SK-N-SH (cell line): Measurements from ENCODE around the gene RREB1. TPM values are rescaled to one million over a fixed set of nuclear protein-coding genes. Genes with fewer than 3 reads are reported as not detected.

ENCODE experiments used
- CTCF ChIA-PET: fragments of 300-600, 350-600 bp; formaldehyde crosslinking; extraction: SDS; loops from one replicate; lab custom pipeline; 2021; lab: Yijun Ruan, JAX
- POLR2A ChIA-PET: fragments of 350-600 bp; sonication (Branson Sonifier 250); formaldehyde crosslinking; extraction: SDS; loops from one replicate; lab custom pipeline; 2020; ENCODE audit warnings: antibody characterized with exemption, inconsistent platforms; lab: Yijun Ruan, JAX
- DNase-seq: peaks from one replicate; pipeline ENCODE4 v3.0.0; 2012
- H2AFZ ChIP-seq: fragments of 200-600 bp; sonication (generic); 2 replicates; pipeline ENCODE4 v1.8.1; 2016; ENCODE audit warnings: antibody characterized with exemption, mild to moderate bottlenecking, low read depth
- H3F3A ChIP-seq: fragments of 200-600 bp; sonication (generic); replicated peaks from 2 replicates; pipeline ENCODE3; 2016; ENCODE audit warnings: antibody characterized with exemption, mild to moderate bottlenecking; ENCODE audit not compliant: insufficient read depth
- H3K27ac ChIP-seq, 2 experiments: fragments of 200-500 bp in 1 of 2; fragments of 200-600 bp in 1 of 2; sonication (Bioruptor generic) in 1 of 2; sonication (generic), shearing (Covaris generic) in 1 of 2; 2 replicates each; pipeline versions ENCODE4 v1.5.1 to v1.6.1; 2014 to 2016; ENCODE audit warnings: low read depth in 2 of 2, inconsistent platforms in 1 of 2, low read length in 1 of 2, mild to moderate bottlenecking in 1 of 2, mixed read lengths in 1 of 2
- H3K27me3 ChIP-seq: fragments of 200-600 bp; sonication (generic), shearing (Covaris generic); 2 replicates; pipeline ENCODE4 v1.6.1; 2016; ENCODE audit warnings: mixed run types; ENCODE audit not compliant: insufficient read depth
- H3K36me3 ChIP-seq, 2 experiments: fragments of 200-500 bp in 1 of 2; fragments of 200-600 bp in 1 of 2; sonication (Bioruptor generic) in 1 of 2; sonication (generic) in 1 of 2; replicated peaks in 1 of 2; 2 replicates each; pipeline versions ENCODE3 to v1.5.1; 2014 to 2016; ENCODE audit warnings: low read length in 1 of 2, mild to moderate bottlenecking in 1 of 2; ENCODE audit not compliant: insufficient read depth in 2 of 2, control insufficient read depth in 1 of 2
- H3K4me1 ChIP-seq, 2 experiments: fragments of 200-500 bp in 1 of 2; fragments of 200-600 bp in 1 of 2; sonication (Bioruptor generic) in 1 of 2; sonication (generic), shearing (Covaris generic) in 1 of 2; 2 replicates each; pipeline versions ENCODE4 v1.5.1 to v1.6.1; 2014 to 2016; ENCODE audit warnings: low read depth in 1 of 2, low read length in 1 of 2, mixed run types in 1 of 2; ENCODE audit not compliant: insufficient read depth in 2 of 2, control insufficient read depth in 1 of 2
- H3K4me2 ChIP-seq: fragments of 200-600 bp; sonication (generic), shearing (Covaris generic); 2 replicates; pipeline ENCODE4 v1.6.1; 2017; ENCODE audit warnings: mixed run types
- H3K4me3 ChIP-seq, 2 experiments: fragments of 200-500 bp in 1 of 2; fragments of 200-600 bp in 1 of 2; sonication (Bioruptor generic) in 1 of 2; sonication (generic), shearing (Covaris generic) in 1 of 2; 2 replicates each; pipeline versions ENCODE4 v1.5.1 to v1.8.1; 2014 to 2016; ENCODE audit warnings: low read depth in 2 of 2, inconsistent platforms in 1 of 2, low read length in 1 of 2, mild to moderate bottlenecking in 1 of 2, mixed read lengths in 1 of 2, moderate library complexity in 1 of 2
- H3K79me2 ChIP-seq: fragments of 200-600 bp; sonication (generic); 2 replicates; pipeline ENCODE4 v1.8.1; 2017; ENCODE audit warnings: mild to moderate bottlenecking; ENCODE audit not compliant: insufficient read depth
- H3K9ac ChIP-seq: fragments of 200-600 bp; sonication (generic); 2 replicates; pipeline ENCODE4 v1.6.1; 2017; ENCODE audit warnings: mixed run types
- H3K9me2 ChIP-seq: fragments of 200-600 bp; sonication (generic); 2 replicates; pipeline ENCODE4 v1.6.1; 2017; ENCODE audit warnings: mixed run types
- H3K9me3 ChIP-seq: fragments of 200-600 bp; sonication (generic); 2 replicates; pipeline ENCODE4 v1.6.1; 2017; ENCODE audit warnings: mixed run types, mild to moderate bottlenecking, moderate library complexity
- H4K20me1 ChIP-seq: fragments of 200-600 bp; sonication (generic); 2 replicates; pipeline ENCODE4 v1.6.1; 2017; ENCODE audit warnings: mild to moderate bottlenecking, mixed run types; ENCODE audit not compliant: insufficient read depth
- CHD2 ChIP-seq: fragments of 150-350 bp; IDR thresholded peaks from 2 replicates; pipeline ENCODE4 v1.6.1; 2018; ENCODE audit warnings: low read length; ENCODE audit not compliant: partially characterized antibody
- ELF1 ChIP-seq: IDR thresholded peaks from 2 replicates; pipeline ENCODE4 v1.4.0; 2012
- EZH2phosphoT487 ChIP-seq: fragments of 200-600 bp; sonication (generic); IDR thresholded peaks from 2 replicates; pipeline ENCODE4 v1.6.1; 2017; ENCODE audit warnings: low read depth, mixed run types, mild to moderate bottlenecking, antibody characterized with exemption, moderate library complexity, borderline replicate concordance
- FOSL2 ChIP-seq: IDR thresholded peaks from 2 replicates; pipeline ENCODE4 v1.4.0; 2012; ENCODE audit warnings: low read depth, mild to moderate bottlenecking, moderate library complexity, borderline replicate concordance
- GABPA ChIP-seq: IDR thresholded peaks from 2 replicates; pipeline ENCODE4 v1.4.0; 2012; ENCODE audit warnings: low read depth, mild to moderate bottlenecking
- MEF2A ChIP-seq: IDR thresholded peaks from 2 replicates; pipeline ENCODE4 v1.4.0; 2012; ENCODE audit warnings: low read depth, borderline replicate concordance
- NRF1 ChIP-seq: IDR thresholded peaks from 2 replicates; pipeline ENCODE4 v1.6.1; 2012; ENCODE audit warnings: low read depth, mild to moderate bottlenecking, low read length
- POLR2AphosphoS5 ChIP-seq: IDR thresholded peaks from 2 replicates; pipeline ENCODE4 v1.6.1; 2012; ENCODE audit warnings: low read depth, low read length
- RFX5 ChIP-seq: IDR thresholded peaks from 2 replicates; pipeline ENCODE4 v1.6.1; 2012; ENCODE audit warnings: mild to moderate bottlenecking, improper control_type of control experiment, low read length
- SMC3 ChIP-seq: IDR thresholded peaks from 2 replicates; pipeline ENCODE4 v1.6.1; 2012; ENCODE audit warnings: low read depth, low read length, improper control_type of control experiment
- TCF12 ChIP-seq: IDR thresholded peaks from 2 replicates; pipeline ENCODE4 v1.4.0; 2012
- YY1 ChIP-seq: IDR thresholded peaks from 2 replicates; pipeline ENCODE4 v1.4.0; 2012; ENCODE audit warnings: low read depth, mild to moderate bottlenecking
- whole genome bisulfite sequencing: methylation state at CpG from one replicate; pipeline ENCODE4 v1.1.6; 2017; ENCODE audit warnings: low lambda C conversion rate; 5-methylcytosine and 5-hydroxymethylcytosine counted together
- polyA plus RNA-seq, 3 experiments: library from polyadenylated mRNA; depleted of rRNA; stranded (reverse); fragments of >200 nt; gene quantifications; 2 replicates each; pipeline ENCODE4 v1.2.3, GENCODE V29; 2012
- TF ChIP-seq, protein P1 (sequence below): fragments of 150-350 bp; IDR thresholded peaks from 2 replicates; pipeline ENCODE4 v1.6.1; 2017; ENCODE audit warnings: antibody characterized with exemption, low read length, low read depth, borderline replicate concordance
- TF ChIP-seq, protein P2 (sequence below): IDR thresholded peaks from 2 replicates; pipeline ENCODE4 v1.6.1; 2012; ENCODE audit warnings: mild to moderate bottlenecking, low read depth, low read length, moderate library complexity
- TF ChIP-seq, protein P3 (sequence below): IDR thresholded peaks from 2 replicates; pipeline ENCODE4 v1.4.0; 2012; ENCODE audit warnings: low read depth
- TF ChIP-seq, protein P4 (sequence below): IDR thresholded peaks from 2 replicates; pipeline ENCODE4; 2012

RREB1 gene
- polyA plus RNA-seq, 1 of the 3 experiments (the other 2 are of a cell fraction) = 2.0 TPM

DNA sequence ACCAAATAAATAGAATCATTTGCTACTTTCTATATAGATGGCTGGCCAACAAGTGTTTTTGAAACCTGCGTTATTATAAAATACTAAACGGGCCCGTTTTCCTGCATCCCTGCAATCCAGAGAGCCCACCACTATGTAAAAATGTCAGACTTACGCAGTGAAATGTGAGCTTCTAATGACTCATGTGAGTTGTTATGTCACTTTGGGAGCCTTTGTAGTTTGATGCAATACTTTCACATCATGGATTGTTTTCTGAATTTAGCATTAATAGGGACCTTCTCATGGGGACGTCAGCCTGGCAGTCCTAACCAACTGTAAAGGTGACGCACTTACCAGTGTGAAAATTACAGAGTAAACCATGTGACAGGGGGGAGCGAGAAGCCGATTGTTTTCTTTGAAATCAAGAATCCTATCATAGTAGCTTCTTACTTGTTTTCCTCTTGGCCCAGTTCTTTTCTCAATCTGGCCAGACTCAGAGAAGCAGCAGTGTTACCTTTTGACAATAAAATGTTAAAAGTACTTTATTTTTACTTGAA lies 130.0 kb downstream of the RREB1 start (continued):
- TF ChIP-seq, protein P1, sequence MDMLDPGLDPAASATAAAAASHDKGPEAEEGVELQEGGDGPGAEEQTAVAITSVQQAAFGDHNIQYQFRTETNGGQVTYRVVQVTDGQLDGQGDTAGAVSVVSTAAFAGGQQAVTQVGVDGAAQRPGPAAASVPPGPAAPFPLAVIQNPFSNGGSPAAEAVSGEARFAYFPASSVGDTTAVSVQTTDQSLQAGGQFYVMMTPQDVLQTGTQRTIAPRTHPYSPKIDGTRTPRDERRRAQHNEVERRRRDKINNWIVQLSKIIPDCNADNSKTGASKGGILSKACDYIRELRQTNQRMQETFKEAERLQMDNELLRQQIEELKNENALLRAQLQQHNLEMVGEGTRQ = no peak
- no peak for TF ChIP-seq TCF12
- TF ChIP-seq, protein P2, sequence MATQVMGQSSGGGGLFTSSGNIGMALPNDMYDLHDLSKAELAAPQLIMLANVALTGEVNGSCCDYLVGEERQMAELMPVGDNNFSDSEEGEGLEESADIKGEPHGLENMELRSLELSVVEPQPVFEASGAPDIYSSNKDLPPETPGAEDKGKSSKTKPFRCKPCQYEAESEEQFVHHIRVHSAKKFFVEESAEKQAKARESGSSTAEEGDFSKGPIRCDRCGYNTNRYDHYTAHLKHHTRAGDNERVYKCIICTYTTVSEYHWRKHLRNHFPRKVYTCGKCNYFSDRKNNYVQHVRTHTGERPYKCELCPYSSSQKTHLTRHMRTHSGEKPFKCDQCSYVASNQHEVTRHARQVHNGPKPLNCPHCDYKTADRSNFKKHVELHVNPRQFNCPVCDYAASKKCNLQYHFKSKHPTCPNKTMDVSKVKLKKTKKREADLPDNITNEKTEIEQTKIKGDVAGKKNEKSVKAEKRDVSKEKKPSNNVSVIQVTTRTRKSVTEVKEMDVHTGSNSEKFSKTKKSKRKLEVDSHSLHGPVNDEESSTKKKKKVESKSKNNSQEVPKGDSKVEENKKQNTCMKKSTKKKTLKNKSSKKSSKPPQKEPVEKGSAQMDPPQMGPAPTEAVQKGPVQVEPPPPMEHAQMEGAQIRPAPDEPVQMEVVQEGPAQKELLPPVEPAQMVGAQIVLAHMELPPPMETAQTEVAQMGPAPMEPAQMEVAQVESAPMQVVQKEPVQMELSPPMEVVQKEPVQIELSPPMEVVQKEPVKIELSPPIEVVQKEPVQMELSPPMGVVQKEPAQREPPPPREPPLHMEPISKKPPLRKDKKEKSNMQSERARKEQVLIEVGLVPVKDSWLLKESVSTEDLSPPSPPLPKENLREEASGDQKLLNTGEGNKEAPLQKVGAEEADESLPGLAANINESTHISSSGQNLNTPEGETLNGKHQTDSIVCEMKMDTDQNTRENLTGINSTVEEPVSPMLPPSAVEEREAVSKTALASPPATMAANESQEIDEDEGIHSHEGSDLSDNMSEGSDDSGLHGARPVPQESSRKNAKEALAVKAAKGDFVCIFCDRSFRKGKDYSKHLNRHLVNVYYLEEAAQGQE = no peak

DNA sequence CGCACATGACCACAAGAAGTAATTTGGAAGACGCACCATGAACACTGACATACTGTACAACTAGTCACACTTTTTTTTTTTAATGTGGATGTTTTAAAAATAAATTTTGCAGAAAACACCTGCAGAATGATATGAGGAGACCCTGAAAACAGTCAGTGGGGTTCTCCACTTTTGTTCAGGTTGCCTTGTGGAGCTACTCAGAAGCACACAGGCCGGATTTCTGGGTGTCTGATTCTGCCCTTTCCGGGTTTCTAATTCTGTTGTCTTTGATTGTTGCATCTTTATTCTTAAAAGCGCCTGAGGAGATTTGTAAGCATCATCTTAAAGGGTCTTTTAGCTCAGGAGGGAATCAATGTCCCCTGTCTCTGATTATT lies 130.8 kb downstream of the RREB1 start:
- Histone ChIP-seq H3K9ac (no peak overlapping the region), H2AFZ (no peak overlapping the region), H3K4me2 (no peak overlapping the region), H3K27me3 (no peaks in the 10 kb centered on the region), H3F3A (peaks cover 6% of the 10 kb centered on the region), H3K4me3 (no peak overlapping the region; a peak in 1 of 4 replicates), H3K9me2 (no peaks in the 10 kb centered on the region), H4K20me1 (peaks cover 13% of the 10 kb centered on the region), H3K79me2 (peaks cover 12% of the 10 kb centered on the region; the same call in 1 of the 2 replicates), H3K36me3 (peaks cover 0 to 5% of the 10 kb centered on the region in 2 experiments), H3K9me3 (no peaks in the 10 kb centered on the region)
- POLR2A ChIA-PET = no interaction called here
- 81% methylated on average over 5 of the region's 5 CpGs for WGBS
- DNase-seq = no peak
- CTCF ChIA-PET = interaction anchor here (0.7 to 2.9 kb wide), 21 partner anchors 8 to 561 kb away, joined by 3 to 20 read pairs (median 4); no protein-coding TSS in a partner anchor
- TF ChIP-seq SMC3 = no peak
- TF ChIP-seq FOSL2 = no peak
- no peak for TF ChIP-seq RFX5
- no peak for TF ChIP-seq POLR2AphosphoS5
- no peak for TF ChIP-seq TCF12
- no peak for TF ChIP-seq NRF1
- no peak for TF ChIP-seq GABPA
- TF ChIP-seq MEF2A = no peak
- TF ChIP-seq, protein P3, sequence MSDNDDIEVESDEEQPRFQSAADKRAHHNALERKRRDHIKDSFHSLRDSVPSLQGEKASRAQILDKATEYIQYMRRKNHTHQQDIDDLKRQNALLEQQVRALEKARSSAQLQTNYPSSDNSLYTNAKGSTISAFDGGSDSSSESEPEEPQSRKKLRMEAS = no peak
- TF ChIP-seq, protein P1 = no peak
- no peak for TF ChIP-seq YY1
- no peak for TF ChIP-seq CHD2
- TF ChIP-seq, protein P4, sequence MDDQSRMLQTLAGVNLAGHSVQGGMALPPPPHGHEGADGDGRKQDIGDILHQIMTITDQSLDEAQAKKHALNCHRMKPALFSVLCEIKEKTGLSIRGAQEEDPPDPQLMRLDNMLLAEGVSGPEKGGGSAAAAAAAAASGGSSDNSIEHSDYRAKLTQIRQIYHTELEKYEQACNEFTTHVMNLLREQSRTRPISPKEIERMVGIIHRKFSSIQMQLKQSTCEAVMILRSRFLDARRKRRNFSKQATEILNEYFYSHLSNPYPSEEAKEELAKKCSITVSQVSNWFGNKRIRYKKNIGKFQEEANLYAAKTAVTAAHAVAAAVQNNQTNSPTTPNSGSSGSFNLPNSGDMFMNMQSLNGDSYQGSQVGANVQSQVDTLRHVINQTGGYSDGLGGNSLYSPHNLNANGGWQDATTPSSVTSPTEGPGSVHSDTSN = no peak
- no peak for TF ChIP-seq ELF1
- no peak for TF ChIP-seq EZH2phosphoT487
- TF ChIP-seq, all 33 proteins: peak for 0
- no peak overlapping the region for H3K27ac ChIP-seq
- peaks cover 0 to 13% of the 10 kb centered on the region in 2 experiments; a peak in 2 of 4 replicates for H3K4me1 ChIP-seq
